GM18861 (cell line): ENCODE data around the gene FOXL3.

ENCODE experiments used
- ATAC-seq: cut with Tn5 transposase; IDR thresholded peaks from one replicate; pipeline ENCODE4 v1.9.1; 2021; ENCODE audit not compliant: unreplicated experiment

Gene FOXL3

DNA sequence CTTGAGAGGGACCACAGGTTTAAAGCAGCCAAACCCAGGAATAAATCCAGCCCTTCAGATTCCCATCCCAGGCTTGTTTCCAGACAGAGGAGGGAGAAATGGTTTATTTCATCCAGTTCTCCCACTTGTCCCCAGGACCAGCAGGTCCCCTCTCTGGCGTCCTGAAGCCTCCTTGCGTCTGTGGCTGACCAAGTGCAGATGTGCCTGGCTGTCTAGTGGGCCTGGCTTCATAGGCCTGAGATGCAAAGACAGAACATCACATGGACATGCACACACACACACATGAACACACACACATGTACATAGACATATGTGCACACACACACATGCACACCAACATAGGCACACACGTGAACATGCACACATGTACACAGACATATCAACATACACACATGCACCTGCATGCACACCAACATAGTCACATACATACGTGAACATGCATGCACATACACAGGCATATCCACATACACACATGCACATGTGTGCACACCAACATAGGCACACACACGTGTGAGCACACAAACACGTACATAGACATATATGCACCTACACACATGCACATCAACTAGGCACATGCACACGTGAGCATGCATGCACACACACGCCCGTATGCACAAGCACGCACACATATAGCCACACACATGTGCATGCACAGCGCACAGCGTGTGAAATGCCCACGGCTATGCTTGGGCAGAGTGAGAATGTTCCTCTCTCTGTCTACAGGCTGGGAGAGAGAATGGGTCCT is 10.7 kb downstream of the FOXL3 start:
- ATAC-seq, result no peak

DNA sequence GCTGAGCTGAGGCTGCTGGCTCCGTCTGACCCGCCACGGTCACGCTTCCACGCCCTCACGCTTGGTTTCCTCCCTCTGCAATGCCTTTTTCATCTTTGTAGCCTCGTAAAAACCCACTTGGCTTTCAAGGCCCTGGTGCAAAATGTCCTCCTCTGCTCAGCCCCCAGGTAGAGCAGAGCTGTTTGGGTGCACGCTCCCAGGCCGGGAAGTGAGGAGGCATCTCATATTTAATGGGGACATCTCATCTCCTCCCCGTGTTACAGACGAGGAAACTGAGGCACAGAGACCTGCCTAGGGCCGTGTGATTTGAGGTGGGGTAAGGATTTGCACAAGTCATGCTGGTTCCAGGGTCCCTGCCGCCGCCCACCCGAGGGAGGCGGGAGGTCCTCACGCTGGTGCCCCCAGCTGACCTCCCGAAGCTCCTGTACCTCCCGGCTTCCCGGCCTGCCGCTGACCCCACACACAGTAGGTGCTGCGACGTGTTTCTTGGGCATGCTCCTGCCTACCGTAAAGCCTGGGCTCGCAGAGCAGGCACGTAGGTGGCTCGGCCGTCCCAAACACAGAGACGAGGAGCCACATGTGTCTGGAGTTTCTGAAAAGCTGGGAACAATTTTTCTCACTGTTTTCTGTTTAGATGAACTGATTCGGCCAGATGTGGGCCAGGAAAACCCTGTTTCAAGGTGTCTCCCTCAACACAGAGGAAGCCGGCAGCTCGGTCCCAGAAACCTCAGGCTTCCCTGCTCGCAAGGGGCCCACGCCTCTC is 11.5 kb downstream of the FOXL3 start:
- ATAC-seq, result no peak

DNA sequence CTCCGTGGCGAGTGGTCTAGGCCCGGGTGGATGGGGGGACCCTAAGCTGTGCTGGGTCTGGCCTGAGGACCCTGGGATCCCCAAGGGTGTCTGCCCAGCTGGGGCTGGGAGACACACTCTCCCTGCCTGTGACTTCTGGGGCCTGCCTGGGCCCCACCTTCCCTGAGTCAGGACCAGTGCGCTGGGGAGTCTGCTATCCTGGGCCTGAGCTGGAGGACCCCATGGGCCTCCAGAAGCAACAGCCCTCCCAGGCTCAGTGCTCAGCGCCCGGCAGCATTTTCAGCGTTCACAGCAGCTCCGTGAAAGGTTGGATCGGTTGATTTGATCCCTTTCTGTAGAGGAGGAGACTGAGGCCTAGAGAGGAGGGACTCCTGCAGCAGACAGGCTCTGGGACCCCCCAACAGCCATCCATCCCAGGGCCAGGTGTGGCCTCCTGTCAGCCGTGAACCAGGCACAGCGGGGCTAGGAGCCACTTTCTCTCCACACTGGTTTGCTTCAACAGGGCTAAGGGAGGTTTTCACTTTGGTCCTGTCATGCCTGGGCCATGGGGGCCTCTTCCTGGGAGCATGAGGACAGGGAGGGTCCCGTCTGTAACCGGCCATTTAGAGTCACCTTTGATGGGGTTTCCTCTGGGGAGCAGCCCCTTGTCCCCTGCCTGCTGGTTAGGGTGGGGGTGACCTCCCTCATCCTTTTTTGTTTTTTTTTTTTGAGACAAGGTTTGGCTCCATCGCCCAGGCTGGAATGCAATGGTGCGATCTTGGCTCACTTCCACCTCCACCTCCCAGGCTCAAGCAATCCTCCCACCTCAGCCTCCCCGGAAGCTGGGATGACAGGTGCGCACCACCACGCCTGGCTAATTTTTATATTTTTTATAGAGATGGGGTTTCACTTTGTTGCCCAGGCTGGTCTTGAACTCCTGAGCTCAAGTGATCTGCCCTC is 12.4 kb downstream of the FOXL3 start:
- ATAC-seq, result no peak

DNA sequence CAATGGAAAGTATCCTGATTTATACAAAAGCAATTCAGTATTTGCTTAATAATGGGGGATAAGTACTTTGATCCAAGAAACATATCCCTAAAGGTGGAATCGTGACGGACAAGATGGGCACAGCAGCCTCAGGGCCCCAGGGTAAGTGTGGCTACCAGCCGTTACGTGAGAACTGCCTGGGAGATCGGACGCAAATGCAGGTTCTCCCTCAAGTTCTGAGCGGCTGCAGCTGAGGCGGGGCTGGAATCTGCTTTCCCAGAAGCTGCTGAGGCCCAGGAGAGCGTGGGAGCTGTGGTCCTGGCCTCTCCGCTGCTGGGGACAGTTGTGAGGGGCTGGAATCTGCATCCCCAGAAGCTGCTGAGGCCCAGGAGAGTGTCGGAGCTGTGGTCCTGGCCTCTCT is 13.5 kb downstream of the FOXL3 start:
- ATAC-seq, result no peak

DNA sequence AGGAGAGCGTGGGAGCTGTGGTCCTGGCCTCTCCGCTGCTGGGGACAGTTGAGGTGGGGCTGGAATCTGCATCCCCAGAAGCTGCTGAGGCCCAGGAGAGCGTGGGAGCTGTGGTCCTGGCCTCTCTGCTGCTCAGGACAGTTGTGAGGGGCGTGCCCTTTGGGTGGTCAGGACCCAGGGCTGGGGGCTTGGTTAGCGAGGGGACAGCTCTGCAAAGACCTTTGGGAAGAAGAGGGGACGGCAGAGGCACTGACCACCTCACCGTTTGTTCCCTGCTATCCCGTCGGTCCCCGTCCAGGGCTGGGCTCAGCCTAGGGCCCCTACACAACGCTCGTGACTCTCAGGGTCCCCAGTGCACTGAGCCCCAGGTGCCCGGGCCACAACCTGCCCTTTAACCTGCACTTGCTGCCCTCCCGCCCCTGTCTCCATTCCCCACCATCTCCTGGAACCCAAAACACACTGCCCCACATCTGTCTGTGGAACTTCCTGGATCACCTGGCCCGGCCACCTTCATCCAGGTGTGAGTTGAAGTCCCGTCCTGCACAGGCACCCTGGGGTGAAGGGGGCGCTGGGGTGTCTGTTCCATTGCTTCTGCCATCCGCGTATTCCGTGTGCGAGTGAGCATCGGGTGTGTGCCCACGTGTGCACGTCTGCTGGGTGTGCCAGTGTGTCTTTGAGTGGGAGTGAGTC is 14.1 kb downstream of the FOXL3 start:
- ATAC-seq, result no peak

DNA sequence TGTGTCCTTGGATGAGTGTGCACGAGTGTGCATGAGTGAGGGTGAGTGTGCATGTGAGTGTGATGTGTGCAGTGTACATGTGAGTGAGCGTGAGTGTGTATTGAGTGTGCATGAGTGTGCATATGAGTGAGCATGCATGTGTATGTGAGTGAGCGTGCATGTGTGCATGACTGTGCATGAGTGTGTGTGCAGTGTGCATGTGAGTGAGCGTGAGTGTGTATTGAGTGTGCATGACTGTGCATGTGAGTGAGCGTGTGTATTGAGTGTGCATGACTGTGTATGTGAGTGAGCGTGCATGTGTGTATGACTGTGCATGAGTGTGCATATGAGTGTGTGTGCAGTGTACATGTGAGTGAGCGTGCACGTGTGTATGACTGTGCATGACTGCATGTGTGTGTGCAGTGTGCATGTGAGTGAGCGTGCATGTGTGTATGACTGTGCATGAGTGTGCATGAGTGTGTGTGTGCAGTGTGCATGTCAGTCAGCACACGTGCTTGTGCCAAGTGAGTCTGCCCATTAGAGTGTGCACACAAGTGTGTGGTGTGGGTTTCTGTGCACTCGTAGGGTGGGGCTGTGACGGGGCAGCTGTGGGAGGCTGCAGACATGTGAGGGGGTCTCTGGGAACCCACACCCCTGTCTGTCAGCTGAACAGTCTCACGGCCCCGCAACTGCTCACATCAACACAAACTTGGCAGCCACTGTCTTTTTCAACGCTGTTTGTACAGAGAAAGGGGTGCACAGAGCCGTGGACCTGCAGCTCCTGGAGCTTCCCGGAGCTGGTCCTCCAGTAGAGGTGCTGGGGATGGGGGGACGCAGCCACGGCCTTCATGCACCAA is 14.8 kb downstream of the FOXL3 start:
- no peak for ATAC-seq

DNA sequence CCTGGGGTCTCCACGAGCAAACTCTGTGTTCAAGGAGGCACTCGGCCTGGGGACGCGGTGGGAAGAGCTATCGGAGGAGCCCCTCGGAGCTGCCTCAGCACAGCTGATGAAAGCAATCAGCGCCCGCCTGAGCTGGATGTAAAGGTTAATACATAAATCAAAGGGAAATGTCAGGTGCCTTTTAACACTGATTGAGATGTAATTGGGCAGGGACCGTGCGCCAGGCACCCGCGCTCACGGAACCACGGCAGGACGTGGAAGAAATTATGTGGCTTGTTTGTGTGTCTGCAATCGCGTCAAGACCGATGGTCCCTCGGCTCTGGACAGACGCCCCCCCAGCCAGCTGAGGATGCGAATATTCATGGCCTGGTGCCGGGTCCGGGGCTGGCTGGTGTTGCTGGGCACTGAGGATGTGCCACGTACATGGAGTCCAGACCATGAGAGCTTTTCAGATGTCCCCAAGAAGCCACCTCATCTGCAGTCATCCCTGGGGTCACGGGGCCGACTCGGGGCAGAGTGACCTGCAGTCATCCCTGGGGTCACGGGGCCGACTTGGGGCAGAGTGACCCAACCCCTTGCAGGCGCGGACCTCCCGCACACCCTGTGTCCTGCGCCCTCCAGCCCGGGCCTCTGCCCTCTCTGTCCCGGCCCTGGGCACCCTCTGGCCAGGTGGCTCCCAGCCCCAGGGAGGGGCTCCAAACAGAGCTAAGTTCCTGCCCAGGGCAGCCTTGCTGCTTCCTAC is 15.6 kb downstream of the FOXL3 start:
- ATAC-seq, result no peak

DNA sequence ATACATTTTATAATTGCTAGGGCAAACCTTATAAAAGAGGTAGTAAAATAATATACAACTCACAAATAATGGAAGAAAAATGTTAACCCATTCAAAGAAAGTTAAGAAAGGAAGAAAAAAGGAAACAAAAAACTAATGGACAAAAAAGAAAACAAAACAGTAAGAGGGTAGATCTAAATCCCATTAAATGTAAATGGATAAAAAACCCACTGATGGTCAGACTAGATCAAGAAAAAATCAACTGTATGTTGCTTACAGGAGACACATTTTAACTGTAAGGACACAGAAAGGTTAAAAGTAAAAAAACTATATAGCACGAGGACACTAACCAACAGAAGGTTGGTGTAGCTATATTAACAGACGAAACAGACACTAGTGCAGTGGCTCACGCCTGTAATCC is 18.0 kb downstream of the FOXL3 start:
- ATAC-seq, result no peak

DNA sequence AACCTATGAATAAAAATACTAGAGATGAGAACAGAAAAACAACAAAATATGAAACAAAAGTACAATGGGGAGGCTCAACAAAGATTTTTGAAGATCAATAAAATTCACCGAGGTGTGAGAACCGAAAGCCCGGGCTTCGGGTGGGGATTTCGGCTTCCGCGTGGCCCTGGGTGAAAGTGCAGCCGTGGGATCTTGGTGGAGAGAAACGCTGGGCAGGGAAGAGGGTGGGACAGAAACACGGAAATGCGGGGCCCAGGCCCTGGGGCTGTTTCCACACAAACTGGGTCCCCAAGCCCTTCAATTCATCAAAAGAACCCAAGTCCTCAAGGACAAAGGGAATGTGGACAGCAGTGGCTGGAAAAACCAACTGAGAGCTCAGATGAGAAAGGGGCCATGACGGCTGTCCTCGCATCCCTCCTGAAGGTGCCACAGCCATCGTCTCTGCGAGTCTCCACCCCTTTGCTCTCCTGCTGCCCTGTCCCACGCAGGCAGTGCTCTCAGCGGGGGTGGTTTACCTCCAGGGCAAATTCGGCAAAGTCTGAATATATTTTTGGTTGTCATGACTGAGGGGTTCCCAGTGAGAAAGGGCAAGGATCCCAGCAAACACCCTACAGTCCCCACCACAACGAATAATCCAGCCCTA is 19.7 kb downstream of the FOXL3 start:
- ATAC-seq, result no peak

DNA sequence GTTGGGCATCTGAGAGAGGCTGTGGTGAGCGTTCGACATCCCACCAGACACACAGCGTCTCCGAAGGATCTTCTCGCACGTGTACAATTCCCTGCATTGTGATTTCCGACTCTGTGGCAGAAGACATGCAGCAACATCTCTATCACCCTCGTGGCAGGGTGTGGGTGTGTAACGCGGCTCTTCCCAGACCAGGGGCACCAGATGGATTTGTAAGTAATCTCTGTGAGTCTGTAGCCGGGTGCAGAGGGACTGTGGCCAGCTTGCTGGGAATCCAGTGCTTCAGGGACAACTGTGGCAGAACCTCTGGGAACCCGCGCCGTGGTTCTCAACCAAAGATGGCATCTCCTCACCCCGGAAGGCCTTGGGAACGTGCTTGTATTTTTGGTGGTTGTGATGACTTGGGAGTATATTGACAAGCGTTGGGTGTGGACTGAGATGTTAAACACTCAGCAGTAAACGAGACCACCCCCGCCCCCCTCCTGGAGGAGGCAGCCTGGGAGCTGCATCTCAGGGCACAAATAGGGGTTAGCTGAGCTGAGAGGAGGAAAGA is 21.2 kb downstream of the FOXL3 start:
- no peak for ATAC-seq

DNA sequence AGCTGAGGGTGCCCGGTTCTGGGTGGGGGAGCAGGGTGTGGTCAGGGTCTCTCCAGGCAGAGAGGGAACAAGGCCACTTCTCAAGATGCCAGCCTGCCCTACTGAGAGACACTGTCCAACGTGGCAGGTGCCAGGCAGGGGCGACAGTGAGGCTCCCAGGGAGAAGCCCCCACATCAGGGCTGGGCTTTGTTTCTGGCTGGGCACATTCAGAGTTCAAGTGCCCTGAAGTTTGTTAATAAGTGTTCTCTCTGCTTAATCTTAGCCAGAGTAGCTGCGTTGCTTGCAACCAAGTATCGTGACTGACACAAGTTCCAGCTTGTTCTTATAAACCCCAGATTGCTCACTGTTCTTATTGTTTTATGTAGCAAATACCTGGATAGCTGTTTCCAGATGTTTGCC is 21.8 kb downstream of the FOXL3 start:
- ATAC-seq, result no peak

DNA sequence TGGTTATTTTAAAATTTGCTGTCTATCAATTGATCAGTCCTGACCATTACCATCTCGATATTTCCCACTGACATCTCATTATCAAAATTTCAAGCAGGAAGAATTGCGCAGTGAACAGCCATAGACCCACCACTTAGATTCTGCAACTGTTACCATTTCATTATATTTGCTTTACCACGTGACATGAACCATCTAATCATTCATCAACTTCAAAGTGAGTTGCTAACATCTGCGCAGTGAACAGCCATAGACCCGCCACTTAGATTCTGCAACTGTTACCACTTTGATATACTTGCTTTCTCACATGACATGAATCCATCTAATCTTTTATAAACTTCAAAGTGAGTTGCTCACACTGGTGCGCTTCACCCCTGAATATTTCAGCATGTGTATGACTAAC is 22.5 kb downstream of the FOXL3 start:
- ATAC-seq, result no peak

DNA sequence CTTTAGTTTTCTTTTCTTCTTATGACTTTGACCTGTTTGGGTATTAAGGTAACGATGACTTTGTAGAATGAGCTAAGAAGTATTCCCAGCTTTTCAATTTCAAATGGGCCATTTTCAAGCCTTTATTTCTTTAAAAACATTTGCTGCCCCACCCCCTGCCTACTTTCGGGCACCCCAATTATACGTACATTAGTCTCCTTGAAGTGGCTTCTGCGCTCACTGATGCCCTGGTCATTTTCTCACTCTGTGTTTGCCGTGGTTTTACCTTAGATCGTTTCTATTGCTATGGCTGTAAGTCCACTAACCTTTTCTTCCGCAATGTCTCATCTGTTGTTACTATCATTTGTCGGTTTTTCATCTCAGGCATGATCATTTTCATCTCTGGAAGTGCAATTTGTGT is 24.9 kb downstream of the FOXL3 start:
- no peak for ATAC-seq

DNA sequence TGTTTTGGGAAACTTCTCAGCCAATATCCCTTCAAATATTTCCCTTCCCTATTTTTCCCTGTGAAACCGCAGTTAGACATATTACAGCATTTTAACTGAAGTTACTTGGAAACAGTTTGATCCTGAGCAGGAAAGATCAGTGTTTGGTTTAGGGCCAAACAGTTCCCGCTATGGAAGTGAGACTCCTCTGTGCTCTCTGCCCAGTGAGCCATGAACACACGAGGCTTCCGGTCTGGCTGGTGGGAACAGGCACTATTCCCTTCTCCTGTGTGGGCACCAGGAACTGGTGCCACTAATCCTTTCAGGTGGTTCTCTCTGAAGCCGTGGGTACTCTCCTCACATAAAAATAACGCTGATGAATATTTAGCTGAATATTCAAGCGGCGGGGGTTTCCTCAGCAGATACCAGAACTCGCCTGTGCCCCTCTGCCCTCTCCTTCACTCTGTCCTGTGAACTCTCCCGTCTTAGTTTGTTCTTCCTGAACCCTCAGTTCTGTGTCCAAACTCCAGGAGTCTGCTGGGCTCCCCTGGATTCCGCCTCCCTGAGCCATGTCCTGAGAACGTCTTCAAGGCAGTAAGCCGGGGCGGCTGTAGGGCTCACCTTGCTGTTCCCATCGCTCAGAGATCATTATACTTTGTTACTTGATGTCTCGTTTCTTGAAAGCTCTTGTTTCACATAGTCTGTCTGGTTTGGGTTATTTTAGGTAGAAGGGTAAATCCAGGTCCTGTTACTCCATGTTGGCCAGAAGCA is 25.7 kb downstream of the FOXL3 start:
- no peak for ATAC-seq

DNA sequence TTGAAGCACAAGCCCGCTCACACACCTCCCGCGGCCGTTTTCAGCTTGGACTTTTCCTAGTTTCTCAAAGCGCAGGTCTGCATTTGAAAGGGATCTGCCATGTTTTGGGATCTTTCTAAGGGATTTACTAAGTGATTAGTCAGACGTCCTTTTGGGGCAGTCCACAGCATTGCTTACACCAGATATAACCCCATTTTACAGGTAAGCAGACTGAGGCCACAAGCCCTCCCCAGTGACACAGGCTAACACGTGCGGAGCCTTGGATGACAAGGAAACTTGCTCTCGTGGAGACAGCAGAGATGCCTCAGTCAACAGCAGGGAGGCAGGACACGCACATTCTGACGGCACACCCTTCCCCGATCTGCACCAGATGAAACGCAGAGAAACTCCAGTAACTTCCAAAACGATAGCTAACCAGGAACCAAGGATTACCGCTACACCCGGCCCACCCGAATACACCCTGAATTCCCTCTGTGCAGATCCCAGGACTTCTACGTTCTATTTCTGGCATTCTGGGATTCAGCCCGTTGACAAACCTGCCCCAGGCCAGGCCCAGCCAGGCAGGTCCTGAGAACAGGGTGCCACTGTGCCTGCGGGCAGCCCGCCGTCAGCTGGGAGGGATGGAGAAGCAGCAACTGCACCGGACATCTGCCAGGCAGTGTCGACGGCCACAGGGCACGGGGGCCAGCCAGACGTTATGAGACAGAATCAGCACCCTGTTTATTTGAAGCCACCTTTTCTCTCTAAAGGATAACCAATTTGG is 27.9 kb downstream of the FOXL3 start:
- no peak for ATAC-seq

DNA sequence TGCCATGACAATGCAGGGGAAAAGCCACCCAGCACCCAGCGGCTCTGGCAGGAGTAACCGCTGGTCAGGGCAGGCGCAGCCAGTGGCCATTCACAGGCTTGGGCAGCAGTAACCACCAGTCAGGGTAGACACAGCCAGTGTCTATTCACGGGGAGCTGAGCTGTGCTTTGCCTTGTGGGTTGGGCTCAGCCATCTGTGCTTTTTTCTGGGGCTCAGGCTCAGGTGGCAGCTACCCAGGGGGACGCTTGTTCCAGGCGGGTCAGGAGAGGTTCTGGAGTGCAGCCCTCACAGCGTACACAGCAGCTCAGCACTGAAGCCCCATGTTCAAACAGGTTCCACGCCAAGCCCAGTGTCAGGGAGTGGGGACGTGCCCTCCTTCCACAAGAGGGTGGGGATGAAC is 28.5 kb downstream of the FOXL3 start:
- ATAC-seq, result no peak
